ENCODE data around the gene PMCH.

DNA sequence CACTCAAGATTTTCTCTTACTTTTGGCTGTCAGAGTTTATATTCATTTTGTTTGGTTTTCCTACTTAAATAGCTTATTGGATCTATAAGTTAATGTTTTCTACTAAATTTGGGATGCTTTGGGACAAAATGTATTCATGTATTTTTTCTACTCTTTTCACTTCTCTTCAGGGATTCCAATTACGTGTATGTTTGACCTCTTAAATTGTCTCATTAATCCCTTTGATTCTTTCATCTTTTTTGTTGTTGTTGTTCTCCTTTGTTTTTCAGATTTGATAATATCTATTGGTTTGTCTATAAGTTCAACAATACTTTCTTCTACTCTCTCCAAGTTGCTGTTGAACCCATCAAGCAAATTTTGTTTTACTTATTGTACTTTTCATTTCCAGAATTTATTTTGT lies 34.2 kb downstream of the PMCH start:
- TF ChIP-seq, protein P1, sequence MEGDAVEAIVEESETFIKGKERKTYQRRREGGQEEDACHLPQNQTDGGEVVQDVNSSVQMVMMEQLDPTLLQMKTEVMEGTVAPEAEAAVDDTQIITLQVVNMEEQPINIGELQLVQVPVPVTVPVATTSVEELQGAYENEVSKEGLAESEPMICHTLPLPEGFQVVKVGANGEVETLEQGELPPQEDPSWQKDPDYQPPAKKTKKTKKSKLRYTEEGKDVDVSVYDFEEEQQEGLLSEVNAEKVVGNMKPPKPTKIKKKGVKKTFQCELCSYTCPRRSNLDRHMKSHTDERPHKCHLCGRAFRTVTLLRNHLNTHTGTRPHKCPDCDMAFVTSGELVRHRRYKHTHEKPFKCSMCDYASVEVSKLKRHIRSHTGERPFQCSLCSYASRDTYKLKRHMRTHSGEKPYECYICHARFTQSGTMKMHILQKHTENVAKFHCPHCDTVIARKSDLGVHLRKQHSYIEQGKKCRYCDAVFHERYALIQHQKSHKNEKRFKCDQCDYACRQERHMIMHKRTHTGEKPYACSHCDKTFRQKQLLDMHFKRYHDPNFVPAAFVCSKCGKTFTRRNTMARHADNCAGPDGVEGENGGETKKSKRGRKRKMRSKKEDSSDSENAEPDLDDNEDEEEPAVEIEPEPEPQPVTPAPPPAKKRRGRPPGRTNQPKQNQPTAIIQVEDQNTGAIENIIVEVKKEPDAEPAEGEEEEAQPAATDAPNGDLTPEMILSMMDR (IDR thresholded peaks at IDR 0.05), result no peak
- TF ChIP-seq POLR2A (IDR thresholded peaks at IDR 0.05), result no peak
